A549 (cell line): ENCODE results near the gene CYP4F2. TPM values are rescaled to one million over a fixed set of nuclear protein-coding genes. Genes with fewer than 3 reads are reported as not detected.

Experiments
- ATAC-seq, 2 experiments: fragments of 200-7000 bp in 1 of 2; fragments of >200 bp in 1 of 2; cut with Nextera tagmentation in 1 of 2; cut with Tn5 transposase in 1 of 2; 3 replicates each; pipeline versions ENCODE4 v1.8.0 to v1.9.1; 2018 to 2020; ENCODE audit warnings: mild to moderate bottlenecking in 1 of 2, moderate library complexity in 1 of 2
- CTCF ChIA-PET: fragments of 300-600 bp; sonication (Branson Sonifier 250); formaldehyde crosslinking; extraction: SDS; loops from one replicate; lab custom pipeline; 2021; ENCODE audit warnings: antibody characterized with exemption, inconsistent platforms; lab: Yijun Ruan, JAX
- POLR2A ChIA-PET: fragments of 350-600 bp; formaldehyde crosslinking; extraction: SDS; loops from one replicate; lab custom pipeline; 2021; ENCODE audit warnings: antibody characterized with exemption, inconsistent platforms; lab: Yijun Ruan, JAX
- DNase-seq, 2 experiments: peaks; one replicate each; pipeline versions ENCODE4 v3.0.0 to v3.0.0-alpha.2; 2011 to 2016; ENCODE audit warnings: low read depth in 1 of 2, low spot score in 1 of 2
- FAIRE-seq: peaks from 2 replicates; lab custom pipeline; 2011; peaks lifted over from hg19 to GRCh38; lab: Jason Lieb, UNC
- H3K27ac ChIP-seq, 2 experiments: fragments of >200 bp; sonication (Bioruptor Twin); formaldehyde crosslinking; 3 replicates each; pipeline ENCODE4 v1.5.1; 2016 to 2017
- H3K4me1 ChIP-seq: fragments of >200 bp; sonication (Bioruptor Twin); formaldehyde crosslinking; 3 replicates; pipeline ENCODE4 v1.6.1; 2016
- H3K4me2 ChIP-seq: fragments of >200 bp; sonication (Bioruptor Twin); formaldehyde crosslinking; 3 replicates; pipeline ENCODE4 v1.6.1; 2016
- H3K4me3 ChIP-seq: fragments of >200 bp; sonication (Bioruptor Twin); formaldehyde crosslinking; 3 replicates; pipeline ENCODE4 v1.5.1; 2016
- H3K9me3 ChIP-seq: fragments of >200 bp; sonication (Bioruptor Twin); formaldehyde crosslinking; 3 replicates; pipeline ENCODE4 v1.6.1; 2016
- BCL3 ChIP-seq: fragments of >200 bp; sonication (Bioruptor Twin); formaldehyde crosslinking; IDR thresholded peaks from 3 replicates; pipeline ENCODE4 v1.6.1; 2016
- EHF ChIP-seq: fragments of 250-450 bp; sonication (Bioruptor Pico); IDR thresholded peaks from 2 replicates; pipeline ENCODE4 v1.5.0; 2020; ENCODE audit warnings: mild to moderate bottlenecking
- EP300 ChIP-seq, 2 experiments: fragments of >200 bp; sonication (Bioruptor Twin); formaldehyde crosslinking; IDR thresholded peaks; 2 replicates in 1 of 2; 3 replicates in 1 of 2; pipeline ENCODE4 v1.6.1; 2016 to 2017
- ESRRA ChIP-seq: fragments of 150-350 bp; IDR thresholded peaks from 2 replicates; pipeline ENCODE4 v1.6.1; 2014; ENCODE audit warnings: mild to moderate bottlenecking, low read length, borderline replicate concordance
- FOSL2 ChIP-seq, 2 experiments: fragments of 450-650 bp in 1 of 2; fragments of >200 bp in 1 of 2; sonication (Bioruptor Twin) in 1 of 2; formaldehyde crosslinking; IDR thresholded peaks; 2 replicates each; pipeline versions ENCODE4 v1.5.0 to v1.6.1; 2016 to 2020; ENCODE audit warnings: mild to moderate bottlenecking in 1 of 2, moderate library complexity in 1 of 2
- HMGXB4 ChIP-seq: fragments of 250-450 bp; sonication (Bioruptor Pico); IDR thresholded peaks from 2 replicates; pipeline ENCODE4 v1.5.0; 2021; ENCODE audit warnings: mild to moderate bottlenecking, moderate library complexity, borderline replicate concordance
- JUNB ChIP-seq: fragments of >200 bp; sonication (Bioruptor Twin); formaldehyde crosslinking; IDR thresholded peaks from 2 replicates; pipeline ENCODE4 v1.6.1; 2016
- KDM1A ChIP-seq: fragments of 200-600 bp; sonication (generic); IDR thresholded peaks from 2 replicates; pipeline ENCODE4 v1.6.1; 2016; ENCODE audit warnings: low read depth, mild to moderate bottlenecking
- KDM5A ChIP-seq: fragments of 200-600 bp; sonication (generic); IDR thresholded peaks from 2 replicates; pipeline ENCODE4 v1.6.1; 2016; ENCODE audit warnings: antibody characterized with exemption, mild to moderate bottlenecking
- POLR2A ChIP-seq: IDR thresholded peaks from 2 replicates; pipeline ENCODE4 v1.6.1; 2012; ENCODE audit warnings: mild to moderate bottlenecking, low read length
- RAD21 ChIP-seq, 2 experiments: fragments of >200 bp in 1 of 2; sonication (Bioruptor Twin) in 1 of 2; formaldehyde crosslinking in 1 of 2; IDR thresholded peaks in 1 of 2; conservative IDR thresholded peaks in 1 of 2; 2 replicates in 1 of 2; 3 replicates in 1 of 2; pipeline ENCODE4 v1.6.1; 2012 to 2018; ENCODE audit warnings: inconsistent platforms in 1 of 2
- RCOR1 ChIP-seq: fragments of 150-350 bp; IDR thresholded peaks from 2 replicates; pipeline ENCODE4 v1.6.1; 2014; ENCODE audit warnings: antibody characterized with exemption, low read length, low read depth
- REST ChIP-seq: fragments of 200-600 bp; sonication (generic); IDR thresholded peaks from 2 replicates; pipeline ENCODE4 v1.6.1; 2016; ENCODE audit warnings: antibody characterized with exemption, mild to moderate bottlenecking, moderate library complexity
- RFX5 ChIP-seq: fragments of 450-650 bp; IDR thresholded peaks from 2 replicates; pipeline ENCODE4 v1.7.1; 2014; ENCODE audit warnings: antibody characterized with exemption, mild to moderate bottlenecking, moderate library complexity
- TP53 ChIP-seq: fragments of 250-450 bp; sonication (Bioruptor Pico); IDR thresholded peaks from 2 replicates; pipeline ENCODE4 v1.5.0; 2021; ENCODE audit warnings: mild to moderate bottlenecking, moderate library complexity
- USF2 ChIP-seq: fragments of 450-650 bp; IDR thresholded peaks from 2 replicates; pipeline ENCODE4 v1.6.1; 2014; ENCODE audit warnings: antibody characterized with exemption
- WGBS: methylation state at CpG from one replicate; pipeline ENCODE4 v1.1.6; 2017; ENCODE audit errors: missing lambda C conversion rate; 5-methylcytosine and 5-hydroxymethylcytosine counted together
- polyA plus RNA-seq, 4 experiments: library from polyadenylated mRNA; depleted of rRNA in 3 of 4; stranded (reverse); fragments of >200 nt; fragmentation: RNase III in 1 of 4; extraction: RNeasy Plus Mini Kit Qiagen cat#74134 plus additional on column Dnase treatment in 1 of 4; gene quantifications; 2 replicates in 3 of 4; 3 replicates in 1 of 4; pipeline ENCODE4 v1.2.3, GENCODE V29; 2011 to 2017
- TF ChIP-seq, protein P1 (sequence below): fragments of >200 bp; sonication (Bioruptor Twin); formaldehyde crosslinking; IDR thresholded peaks from 3 replicates; pipeline ENCODE4 v1.5.1; 2016

Gene CYP4F2
- polyA plus RNA-seq, 2 of the 4 experiments (the other 2 are of a cell fraction): 0.13 to 0.43 TPM

- no peaks in the 10 kb centered on the region for H3K9me3 ChIP-seq
- DNase-seq (no peak), ATAC-seq (no peak), FAIRE-seq (no peak)
- ChIA-PET CTCF (no interaction called here), POLR2A (no interaction called here)
- H3K27ac ChIP-seq: no peak overlapping the region
- 40% methylated on average over 2 of the region's 2 CpGs for WGBS
- H3K4me2 ChIP-seq: no peak overlapping the region
- H3K4me1 ChIP-seq: no peaks in the 10 kb centered on the region
- no peak overlapping the region for H3K4me3 ChIP-seq
- TF ChIP-seq HMGXB4 (no peak), JUNB (no peak)
These were observed 3.5 kb downstream of the CYP4F2 start for GRCh38 chr19:15894359-15894758.

DNA sequence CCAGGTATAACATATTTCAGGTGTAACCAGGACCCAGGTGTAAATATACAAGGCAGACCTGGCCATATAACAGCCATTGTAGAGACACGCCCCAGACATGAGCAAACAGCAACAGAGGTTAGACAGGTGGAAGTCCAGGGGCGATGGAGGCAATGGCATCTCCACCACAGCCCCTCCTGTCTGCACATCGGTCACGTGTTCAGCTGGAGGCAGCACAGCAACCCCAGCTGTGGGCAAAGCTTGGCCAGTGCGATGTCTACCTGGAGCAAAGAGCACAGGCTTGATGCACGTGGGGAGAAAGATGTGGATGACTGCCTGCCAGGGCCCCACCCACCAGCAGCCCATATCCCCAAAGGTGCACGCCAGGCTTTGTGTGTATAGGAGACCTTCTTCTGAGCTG is 4.4 kb downstream of the CYP4F2 start:
- no peak overlapping the region for H3K4me2 ChIP-seq
- FAIRE-seq (no peak), DNase-seq (no peak), ATAC-seq (no peak)
- TF ChIP-seq ESRRA (no peak), FOSL2 (IDR thresholded peaks at IDR 0.05) (no peak), FOSL2 (CRISPR knock-in tag; IDR thresholded peaks at IDR 0.05) (no peak), KDM5A (no peak), EP300 (IDR thresholded peaks at IDR 0.05) (no peak), BCL3 (no peak), USF2 (no peak), POLR2A (no peak), EHF (CRISPR knock-in tag) (no peak), RFX5 (no peak), KDM1A (no peak), HMGXB4 (no peak), RAD21 (conservative IDR thresholded peaks at IDR 0.05 in 1 of 2, IDR thresholded peaks at IDR 0.05 in 1 of 2) (no peak)
- TF ChIP-seq, protein P1, sequence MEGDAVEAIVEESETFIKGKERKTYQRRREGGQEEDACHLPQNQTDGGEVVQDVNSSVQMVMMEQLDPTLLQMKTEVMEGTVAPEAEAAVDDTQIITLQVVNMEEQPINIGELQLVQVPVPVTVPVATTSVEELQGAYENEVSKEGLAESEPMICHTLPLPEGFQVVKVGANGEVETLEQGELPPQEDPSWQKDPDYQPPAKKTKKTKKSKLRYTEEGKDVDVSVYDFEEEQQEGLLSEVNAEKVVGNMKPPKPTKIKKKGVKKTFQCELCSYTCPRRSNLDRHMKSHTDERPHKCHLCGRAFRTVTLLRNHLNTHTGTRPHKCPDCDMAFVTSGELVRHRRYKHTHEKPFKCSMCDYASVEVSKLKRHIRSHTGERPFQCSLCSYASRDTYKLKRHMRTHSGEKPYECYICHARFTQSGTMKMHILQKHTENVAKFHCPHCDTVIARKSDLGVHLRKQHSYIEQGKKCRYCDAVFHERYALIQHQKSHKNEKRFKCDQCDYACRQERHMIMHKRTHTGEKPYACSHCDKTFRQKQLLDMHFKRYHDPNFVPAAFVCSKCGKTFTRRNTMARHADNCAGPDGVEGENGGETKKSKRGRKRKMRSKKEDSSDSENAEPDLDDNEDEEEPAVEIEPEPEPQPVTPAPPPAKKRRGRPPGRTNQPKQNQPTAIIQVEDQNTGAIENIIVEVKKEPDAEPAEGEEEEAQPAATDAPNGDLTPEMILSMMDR: no peak
- no peaks in the 10 kb centered on the region for H3K9me3 ChIP-seq
- ChIA-PET POLR2A (no interaction called here), CTCF (no interaction called here)
- no peak overlapping the region for H3K4me3 ChIP-seq
- WGBS: 29% methylated on average over 2 of the region's 7 CpGs
- H3K27ac ChIP-seq: no peak overlapping the region
- H3K4me1 ChIP-seq: no peaks in the 10 kb centered on the region

- Histone ChIP-seq H3K9me3 (no peaks in the 10 kb centered on the region), H3K4me2 (no peak overlapping the region), H3K4me3 (no peak overlapping the region), H3K4me1 (no peaks in the 10 kb centered on the region)
- POLR2A ChIA-PET: no interaction called here
- WGBS: 29% methylated on average over 4 of the region's 6 CpGs
- ATAC-seq (no peak), DNase-seq (no peak)
- CTCF ChIA-PET: no interaction called here
- no peak for TF ChIP-seq FOSL2 (IDR thresholded peaks at IDR 0.05)
- TF ChIP-seq FOSL2 (CRISPR knock-in tag; IDR thresholded peaks at IDR 0.05): no peak
- no peak for TF ChIP-seq EHF (CRISPR knock-in tag)
- TF ChIP-seq REST: no peak
- no peak for TF ChIP-seq TP53 (CRISPR knock-in tag)
- no peak for TF ChIP-seq RCOR1
- TF ChIP-seq, all 56 proteins: peak for 0
- FAIRE-seq: no peak
- H3K27ac ChIP-seq: no peak overlapping the region
These were observed 5.9 kb downstream of the CYP4F2 start for GRCh38 chr19:15892012-15892411.
